Lung (tissue), 12 donors: ENCODE measurements around the gene C19orf44. TPM values are rescaled to one million over a fixed set of nuclear protein-coding genes. Genes with fewer than 3 reads are reported as not detected.
"Not testable (repeated sequence)": the region's sequence is repeated elsewhere in the genome, so short reads cannot be mapped to it uniquely, and the experiment has no call there.

Source experiments
- ATAC-seq: fragments of 200-7000 bp; cut with Tn5 transposase; one replicate; pipeline ENCODE4 v1.9.1; 2020; ENCODE audit warnings: moderate number of reproducible peaks; ENCODE audit not compliant: insufficient read depth, low FRiP score
- DNase-seq, 3 donors: peaks; one replicate each; pipeline ENCODE4 v3.0.0-alpha.2; 2013 to 2017
- H3K27ac ChIP-seq, 2 donors: one replicate each; pipeline ENCODE4 v1.5.1; 2013; ENCODE audit warnings: mild to moderate bottlenecking in 2 of 2, moderate library complexity in 2 of 2, control low read depth in 1 of 2, inconsistent platforms in 1 of 2, low read depth in 1 of 2, low read length in 1 of 2
- H3K27me3 ChIP-seq, 3 donors: one replicate each; pipeline ENCODE4 v1.5.1; 2013; ENCODE audit warnings: low read length in 2 of 3; ENCODE audit not compliant: control insufficient read depth in 3 of 3, insufficient read depth in 3 of 3
- H3K36me3 ChIP-seq, 4 donors: one replicate each; pipeline ENCODE4 v1.5.1; 2013; ENCODE audit warnings: low read length in 4 of 4, mild to moderate bottlenecking in 1 of 4, moderate library complexity in 1 of 4; ENCODE audit not compliant: control insufficient read depth in 4 of 4, insufficient read depth in 4 of 4
- H3K4me1 ChIP-seq, 5 donors: one replicate each; pipeline ENCODE4 v1.5.1; 2013; ENCODE audit warnings: low read length in 5 of 5, mild to moderate bottlenecking in 2 of 5, moderate library complexity in 1 of 5; ENCODE audit not compliant: control insufficient read depth in 5 of 5, insufficient read depth in 5 of 5
- H3K4me3 ChIP-seq: one replicate; pipeline ENCODE4 v1.5.1; 2013; ENCODE audit warnings: mild to moderate bottlenecking, control low read depth, moderate library complexity
- H3K9ac ChIP-seq, 2 donors: one replicate each; pipeline ENCODE4 v1.5.1; 2013; ENCODE audit warnings: low read length in 2 of 2, control low read depth in 1 of 2; ENCODE audit not compliant: insufficient read depth in 1 of 2
- H3K9me3 ChIP-seq, 4 donors: one replicate each; pipeline ENCODE4 v1.5.1; 2013; ENCODE audit warnings: low read length in 3 of 4, mild to moderate bottlenecking in 1 of 4, moderate library complexity in 1 of 4; ENCODE audit not compliant: control insufficient read depth in 4 of 4, insufficient read depth in 3 of 4
- CTCF ChIP-seq: IDR thresholded peaks from 2 replicates; pipeline ENCODE4 v1.5.1; 2012; ENCODE audit warnings: mild to moderate bottlenecking; ENCODE audit errors: control extremely low read depth, extremely low read depth
- WGBS, 2 donors: extraction: QIAGEN DNeasy Blood & Tissue Kit; methylation state at CpG; one replicate each; pipeline ENCODE4 v1.1.7; 2013; 5-methylcytosine and 5-hydroxymethylcytosine counted together
- polyA plus RNA-seq, 2 donors: library from polyadenylated mRNA; stranded (reverse); fragments of 200-250 nt; gene quantifications; one replicate each; pipeline ENCODE4 v1.2.1, GENCODE V29; 2013
- total RNA-seq, 2 donors: library from RNA; depleted of rRNA in 1 of 2; stranded (reverse); fragments of >200 nt in 1 of 2; gene quantifications; one replicate each; pipeline ENCODE4 v1.2.1, GENCODE V29; 2014 to 2021
- donor health status: control.
- donor health status: control.
- donor health status: Bipolar disorder and iron deficiency.
- donor health status: healthy.
- donor health status: DM: yes; HTN: yes; CAD: no.

The C19orf44 gene
- total and polyA plus RNA-seq, 4 donors: 3.1 to 9.4 (median 4.6) TPM

GRCh38 chr19:16508546-16508945, 12.4 kb downstream of the C19orf44 start:
- Histone ChIP-seq H3K4me1 (peaks cover 0 to 14% (median 7%) of the 10 kb centered on the region in 5 donors), H3K27ac (no peak overlapping the region), H3K4me3 (no peak overlapping the region), H3K27me3 (no peaks in the 10 kb centered on the region), H3K9ac (no peak overlapping the region), H3K9me3 (no peaks in the 10 kb centered on the region), H3K36me3 (peaks cover 6 to 26% (median 15%) of the 10 kb centered on the region in 4 donors)
- ATAC-seq (no peak), DNase-seq (no peak)
- no peak for TF ChIP-seq CTCF
- WGBS, 2 donors: 94 to 96% methylated on average over 5 of the region's 5 CpGs

GRCh38 chr19:16509141-16510061, 13.2 kb downstream of the C19orf44 start:
- ATAC-seq (no peak), DNase-seq (peak; percentile 78 to 90 (median 85))
- Histone ChIP-seq H3K27ac (peak overlapping the region in 1 of 2 donors; percentile 26), H3K27me3 (no peaks in the 10 kb centered on the region), H3K36me3 (peaks cover 0 to 24% (median 13%) of the 10 kb centered on the region in 4 donors), H3K4me3 (no peak overlapping the region), H3K9ac (no peak overlapping the region), H3K4me1 (peaks cover 0 to 14% (median 7%) of the 10 kb centered on the region in 5 donors), H3K9me3 (no peaks in the 10 kb centered on the region)
- no peak for TF ChIP-seq CTCF
- WGBS, 2 donors: 83 to 87% methylated on average over 28 of the region's 28 CpGs

- not testable (repeated sequence) for H3K9me3 ChIP-seq, H3K9ac ChIP-seq, H3K27me3 ChIP-seq, H3K27ac ChIP-seq, ATAC-seq, H3K4me3 ChIP-seq, DNase-seq
- WGBS, 2 donors: 96 to 98% methylated on average over 10 of the region's 10 CpGs
- Histone ChIP-seq H3K4me1 (peaks cover 0 to 14% (median 7%) of the 10 kb centered on the region in 5 donors), H3K36me3 (peaks cover 0 to 36% (median 17%) of the 10 kb centered on the region in 4 donors)
Observed at GRCh38 chr19:16512611-16513010, 16.4 kb downstream of the C19orf44 start.

- TF ChIP-seq CTCF: no peak
- ATAC-seq: no peak
- no peak overlapping the region for H3K27ac ChIP-seq
- H3K4me1 ChIP-seq: peaks cover 0 to 9% (median 2%) of the 10 kb centered on the region in 5 donors
- no peaks in the 10 kb centered on the region for H3K27me3 ChIP-seq
- DNase-seq: no peak
- peaks cover 14 to 49% (median 20%) of the 10 kb centered on the region in 4 donors for H3K36me3 ChIP-seq
- H3K9me3 ChIP-seq: no peaks in the 10 kb centered on the region
- H3K9ac ChIP-seq: no peak overlapping the region
- WGBS, 2 donors: 95% methylated on average over 24 of the region's 24 CpGs
- H3K4me3 ChIP-seq: no peak overlapping the region
Observed at GRCh38 chr19:16514383-16515019, 18.3 kb downstream of the C19orf44 start.
